Measurements from ENCODE around the gene CHST7. TPM values are rescaled to one million over a fixed set of nuclear protein-coding genes. Genes with fewer than 3 reads are reported as not detected.

Gene CHST7
- total RNA-seq, 1 experiment from 2014 or later, result 7.7 TPM

Other genes starting within 250 kb of the CHST7 start
- 5.2 TPM for gene ZNF674, start 28.3 kb upstream of the CHST7 start, total RNA-seq (2021; ENCODE audit: unreplicated experiment)
- gene SLC9A7, start 185.4 kb downstream of the CHST7 start, total RNA-seq (2021; ENCODE audit: unreplicated experiment), result 18.6 TPM

All from HCT116 (cell line).